DND-41 (cell line): ENCODE data around the gene MKX.

Experiments
- CTCF ChIP-seq: IDR thresholded peaks from 2 replicates; pipeline ENCODE4 v1.5.1; 2012; ENCODE audit warnings: borderline replicate concordance, low read length, moderate library complexity, mild to moderate bottlenecking; ENCODE audit not compliant: poor library complexity, severe bottlenecking; ENCODE audit errors: extremely low read depth
- EZH2 ChIP-seq: IDR thresholded peaks from 3 replicates; pipeline ENCODE4 v1.6.1; 2012; ENCODE audit warnings: borderline replicate concordance, low read depth, mild to moderate bottlenecking, moderate library complexity, low read length, inconsistent platforms; ENCODE audit not compliant: severe bottlenecking

GRCh38 chr10:27663621-27664020 is 82.0 kb downstream of the MKX start:
- TF ChIP-seq CTCF (no peak), EZH2 (no peak)
